RWPE2 (cell line): ENCODE measurements around the gene SH3BP5L.
"Not testable (repeated sequence)": the region's sequence is repeated elsewhere in the genome, so short reads cannot be mapped to it uniquely, and the experiment has no call there.

Source experiments
- ATAC-seq: fragments of 200-7000 bp; cut with Tn5 transposase; 3 replicates; pipeline ENCODE4 v1.9.1; 2021; ENCODE audit warnings: low read depth
- DNase-seq: peaks from one replicate; pipeline ENCODE4 v3.0.0-alpha.2; 2020; ENCODE audit warnings: low spot score
- H3K27ac ChIP-seq: fragments of 450-650 bp; 2 replicates; pipeline ENCODE4 v1.5.1; 2017; ENCODE audit warnings: mild to moderate bottlenecking; ENCODE audit not compliant: poor library complexity, severe bottlenecking
- H3K27me3 ChIP-seq: fragments of 250-450 bp; sonication (Bioruptor Pico); 2 replicates; pipeline ENCODE4 v1.5.1; 2021; ENCODE audit warnings: mild to moderate bottlenecking, moderate library complexity; ENCODE audit not compliant: insufficient read depth, poor library complexity, severe bottlenecking
- H3K36me3 ChIP-seq: fragments of 250-450 bp; sonication (Bioruptor Pico); 2 replicates; pipeline ENCODE4 v1.5.1; 2020; ENCODE audit warnings: low read depth, mild to moderate bottlenecking, moderate library complexity
- H3K4me1 ChIP-seq: fragments of 250-450 bp; sonication (Bioruptor Pico); 2 replicates; pipeline ENCODE4 v1.5.1; 2021; ENCODE audit warnings: mild to moderate bottlenecking, moderate library complexity; ENCODE audit not compliant: insufficient read depth, poor library complexity, severe bottlenecking
- H3K4me3 ChIP-seq: fragments of 250-450 bp; sonication (Bioruptor Pico); 2 replicates; pipeline ENCODE4 v1.5.1; 2021; ENCODE audit warnings: mild to moderate bottlenecking, moderate library complexity; ENCODE audit not compliant: severe bottlenecking
- H3K9me3 ChIP-seq: fragments of 250-450 bp; sonication (Bioruptor Pico); 2 replicates; pipeline ENCODE4 v1.5.1; 2021; ENCODE audit warnings: mild to moderate bottlenecking, moderate library complexity; ENCODE audit not compliant: severe bottlenecking
- TF ChIP-seq, protein P1 (sequence below): fragments of 450-650 bp; IDR thresholded peaks from one replicate; pipeline ENCODE4 v1.5.1; 2017; ENCODE audit warnings: mild to moderate bottlenecking, moderate library complexity; ENCODE audit not compliant: poor library complexity, severe bottlenecking

SH3BP5L gene

GRCh38 chr1:248802454-248802853 lies 23.3 kb downstream of the SH3BP5L start:
- Histone ChIP-seq H3K4me3 (no peak overlapping the region), H3K9me3 (no peaks in the 10 kb centered on the region), H3K27ac (no peak overlapping the region), H3K4me1 (no peaks in the 10 kb centered on the region), H3K36me3 (no peaks in the 10 kb centered on the region), H3K27me3 (no peaks in the 10 kb centered on the region)
- TF ChIP-seq, protein P1, sequence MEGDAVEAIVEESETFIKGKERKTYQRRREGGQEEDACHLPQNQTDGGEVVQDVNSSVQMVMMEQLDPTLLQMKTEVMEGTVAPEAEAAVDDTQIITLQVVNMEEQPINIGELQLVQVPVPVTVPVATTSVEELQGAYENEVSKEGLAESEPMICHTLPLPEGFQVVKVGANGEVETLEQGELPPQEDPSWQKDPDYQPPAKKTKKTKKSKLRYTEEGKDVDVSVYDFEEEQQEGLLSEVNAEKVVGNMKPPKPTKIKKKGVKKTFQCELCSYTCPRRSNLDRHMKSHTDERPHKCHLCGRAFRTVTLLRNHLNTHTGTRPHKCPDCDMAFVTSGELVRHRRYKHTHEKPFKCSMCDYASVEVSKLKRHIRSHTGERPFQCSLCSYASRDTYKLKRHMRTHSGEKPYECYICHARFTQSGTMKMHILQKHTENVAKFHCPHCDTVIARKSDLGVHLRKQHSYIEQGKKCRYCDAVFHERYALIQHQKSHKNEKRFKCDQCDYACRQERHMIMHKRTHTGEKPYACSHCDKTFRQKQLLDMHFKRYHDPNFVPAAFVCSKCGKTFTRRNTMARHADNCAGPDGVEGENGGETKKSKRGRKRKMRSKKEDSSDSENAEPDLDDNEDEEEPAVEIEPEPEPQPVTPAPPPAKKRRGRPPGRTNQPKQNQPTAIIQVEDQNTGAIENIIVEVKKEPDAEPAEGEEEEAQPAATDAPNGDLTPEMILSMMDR = no peak
- ATAC-seq (no peak), DNase-seq (no peak)

GRCh38 chr1:248800459-248800858 lies 25.3 kb downstream of the SH3BP5L start:
- DNase-seq (no peak), ATAC-seq (no peak)
- no peak overlapping the region for H3K27ac ChIP-seq
- H3K36me3 ChIP-seq = no peaks in the 10 kb centered on the region
- no peaks in the 10 kb centered on the region for H3K4me1 ChIP-seq
- H3K9me3 ChIP-seq = no peaks in the 10 kb centered on the region
- no peaks in the 10 kb centered on the region for H3K27me3 ChIP-seq
- no peak overlapping the region for H3K4me3 ChIP-seq
- TF ChIP-seq, protein P1 = no peak

- Histone ChIP-seq H3K4me3 (no peak overlapping the region), H3K27ac (no peak overlapping the region), H3K36me3 (no peaks in the 10 kb centered on the region), H3K4me1 (no peaks in the 10 kb centered on the region), H3K9me3 (no peaks in the 10 kb centered on the region), H3K27me3 (no peaks in the 10 kb centered on the region)
- ATAC-seq (no peak), DNase-seq (no peak)
- TF ChIP-seq, protein P1 = no peak
These were observed 26.9 kb downstream of the SH3BP5L start for GRCh38 chr1:248798791-248799190.

DNA sequence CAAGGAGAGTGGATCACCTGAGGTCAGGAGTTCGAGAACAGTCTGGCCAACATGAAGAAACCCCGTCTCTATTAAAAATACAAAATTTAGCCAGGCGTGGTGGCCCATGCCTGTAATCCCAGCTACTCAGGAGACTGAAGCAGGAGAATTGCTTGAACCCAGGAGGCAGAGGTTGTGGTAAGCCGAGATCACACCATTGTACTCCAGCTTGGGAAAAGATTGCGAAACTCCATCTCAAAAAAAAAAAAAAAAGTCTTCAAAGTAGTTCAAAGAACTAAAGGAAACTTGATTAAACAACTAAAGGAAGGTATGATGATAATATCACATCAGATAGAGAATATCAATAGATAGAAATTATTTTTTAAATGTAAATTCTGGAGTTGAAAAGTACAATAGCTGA lies 31.1 kb downstream of the SH3BP5L start:
- not testable (repeated sequence) for H3K4me1 ChIP-seq, H3K36me3 ChIP-seq, H3K4me3 ChIP-seq, H3K27me3 ChIP-seq, H3K27ac ChIP-seq, H3K9me3 ChIP-seq, DNase-seq, ATAC-seq

DNA sequence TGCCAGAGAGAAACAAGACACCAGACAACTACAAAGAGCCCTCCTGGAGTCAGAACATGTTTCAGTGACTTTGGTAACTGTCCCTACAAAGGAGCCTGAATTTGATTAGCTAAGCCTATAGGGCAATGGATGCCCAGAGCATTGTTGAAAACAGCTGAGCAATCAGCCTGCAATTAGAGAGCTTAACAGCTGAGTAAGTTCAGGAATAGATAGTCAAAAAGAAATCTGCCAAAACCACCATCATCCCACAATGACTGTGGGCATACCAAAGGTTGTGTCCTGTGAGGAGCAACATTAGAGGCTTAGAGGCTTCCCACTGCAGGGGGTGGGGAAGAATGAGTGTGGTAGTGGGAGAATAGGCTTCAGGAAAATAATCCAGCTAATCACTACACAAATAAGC lies 32.1 kb downstream of the SH3BP5L start:
- no peaks in the 10 kb centered on the region for H3K9me3 ChIP-seq
- no peaks in the 10 kb centered on the region for H3K36me3 ChIP-seq
- no peak for ATAC-seq
- H3K4me3 ChIP-seq = no peak overlapping the region
- TF ChIP-seq, protein P1 = no peak
- H3K27me3 ChIP-seq = no peaks in the 10 kb centered on the region
- H3K27ac ChIP-seq = no peak overlapping the region
- no peaks in the 10 kb centered on the region for H3K4me1 ChIP-seq
- no peak for DNase-seq
